ENCODE data around the gene EEF2K.

The EEF2K gene

DNA sequence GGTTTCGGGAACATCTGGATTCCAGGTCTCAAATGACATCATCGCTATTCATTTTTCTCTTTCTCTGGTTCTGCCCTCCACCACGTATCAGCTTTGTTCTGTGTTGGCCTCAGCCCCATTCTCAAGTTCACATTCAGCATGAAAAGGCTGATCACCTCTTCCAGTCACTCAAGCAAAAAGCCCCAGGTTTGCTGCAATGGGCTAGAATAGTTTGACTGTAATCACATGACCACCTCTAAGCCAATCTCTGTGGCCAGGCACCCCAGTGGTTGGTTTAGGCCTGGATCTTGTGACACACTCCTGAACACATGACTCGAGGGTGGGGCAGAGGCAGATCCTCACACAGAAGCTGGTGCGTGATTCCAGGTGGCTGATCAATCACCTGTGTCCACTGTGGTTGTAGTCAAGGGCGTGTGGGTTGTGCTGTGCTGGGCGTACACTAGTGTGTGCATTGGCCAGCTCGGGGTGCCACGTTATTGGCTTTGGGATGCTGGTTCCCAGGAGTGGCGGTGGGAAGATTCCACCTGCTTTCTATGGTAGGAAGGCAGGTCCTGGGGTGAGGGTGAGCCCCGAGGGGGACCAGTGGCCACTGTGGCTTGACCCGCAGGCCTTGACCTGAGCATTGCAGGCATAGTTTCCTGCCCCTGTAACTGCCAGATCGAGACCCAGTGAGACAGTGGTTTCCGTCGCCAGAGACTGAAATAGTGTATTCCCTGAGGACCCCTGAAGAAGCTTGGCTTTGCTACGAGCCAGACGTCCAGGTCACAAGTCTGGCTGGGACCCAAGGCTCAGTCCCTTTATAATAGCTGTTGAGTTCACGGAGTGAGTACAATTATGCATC is 12.0 kb downstream of the EEF2K start:
- Histone ChIP-seq H3K4me1 (ENCODE audit: control insufficient read depth, insufficient read depth, low read length) (peaks cover 23% of the 10 kb centered on the region), H3K9ac (ENCODE audit: low read length) (no peak overlapping the region), H3K9me3 (ENCODE audit: control insufficient read depth, low read length) (no peaks in the 10 kb centered on the region), H3K4me3 (ENCODE audit: low read length) (no peak overlapping the region), H3K27me3 (ENCODE audit: control insufficient read depth, insufficient read depth, low read length) (no peaks in the 10 kb centered on the region), H3K36me3 (ENCODE audit: control insufficient read depth, insufficient read depth, low read length) (no peaks in the 10 kb centered on the region)

DNA sequence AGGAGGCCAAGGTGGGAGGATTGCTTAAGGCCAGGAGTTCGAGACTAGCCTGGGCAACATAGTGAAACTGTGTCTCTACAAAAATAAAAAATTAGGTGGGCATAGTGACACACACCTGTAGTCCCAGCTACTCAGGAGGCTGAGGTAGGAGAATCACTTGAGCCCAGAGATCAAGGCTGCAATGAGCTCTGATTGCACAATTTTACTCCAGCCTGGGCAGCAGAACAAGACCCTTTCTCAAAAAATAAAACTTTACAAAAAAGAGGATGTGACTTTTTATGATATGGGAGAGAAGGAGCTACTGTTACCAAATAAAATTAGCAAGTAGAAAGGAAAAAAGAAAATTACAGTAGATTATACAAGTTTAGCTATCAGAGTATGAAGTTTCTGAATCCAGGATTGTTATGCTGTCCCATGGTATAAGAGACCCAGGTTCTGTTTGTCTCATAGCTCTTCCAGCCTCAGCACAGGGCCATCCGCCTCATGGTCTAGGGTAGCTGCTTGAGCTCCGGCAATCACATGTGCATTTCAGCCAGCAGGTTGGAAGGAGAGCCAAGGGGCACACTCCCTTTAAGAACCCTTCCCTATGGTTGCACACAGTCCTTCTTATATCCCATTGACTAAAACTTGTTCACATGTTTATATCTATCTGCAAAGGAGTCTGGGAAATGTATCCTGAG is 13.5 kb downstream of the EEF2K start:
- Histone ChIP-seq H3K4me1 (ENCODE audit: control insufficient read depth, insufficient read depth, low read length) (peaks cover 23% of the 10 kb centered on the region), H3K9me3 (ENCODE audit: control insufficient read depth, low read length) (no peaks in the 10 kb centered on the region), H3K9ac (ENCODE audit: low read length) (no peak overlapping the region), H3K4me3 (ENCODE audit: low read length) (no peak overlapping the region), H3K36me3 (ENCODE audit: control insufficient read depth, insufficient read depth, low read length) (no peaks in the 10 kb centered on the region), H3K27me3 (ENCODE audit: control insufficient read depth, insufficient read depth, low read length) (no peaks in the 10 kb centered on the region)

DNA sequence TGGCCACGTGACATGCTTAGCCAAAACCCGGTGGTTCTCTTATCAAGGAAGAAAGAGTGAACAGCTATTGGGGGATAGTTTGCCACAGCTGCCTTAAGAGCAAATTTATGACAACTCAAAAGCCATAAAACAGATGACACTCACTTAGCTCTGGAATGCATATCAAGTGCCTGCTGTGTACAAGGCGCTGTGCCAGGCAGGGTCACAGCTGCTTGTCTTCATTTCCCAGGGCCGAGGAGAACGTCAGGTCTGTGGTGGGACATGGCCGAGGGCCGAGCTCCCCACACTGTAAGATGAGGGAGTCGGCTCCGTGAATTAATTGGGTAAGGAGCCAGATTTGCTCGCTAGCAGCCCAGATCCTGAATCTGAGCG is 14.0 kb downstream of the EEF2K start:
- Histone ChIP-seq H3K27me3 (ENCODE audit: control insufficient read depth, insufficient read depth, low read length) (no peaks in the 10 kb centered on the region), H3K36me3 (ENCODE audit: control insufficient read depth, insufficient read depth, low read length) (no peaks in the 10 kb centered on the region), H3K9me3 (ENCODE audit: control insufficient read depth, low read length) (no peaks in the 10 kb centered on the region), H3K4me3 (ENCODE audit: low read length) (no peak overlapping the region), H3K9ac (ENCODE audit: low read length) (no peak overlapping the region), H3K4me1 (ENCODE audit: control insufficient read depth, insufficient read depth, low read length) (peaks cover 23% of the 10 kb centered on the region)

DNA sequence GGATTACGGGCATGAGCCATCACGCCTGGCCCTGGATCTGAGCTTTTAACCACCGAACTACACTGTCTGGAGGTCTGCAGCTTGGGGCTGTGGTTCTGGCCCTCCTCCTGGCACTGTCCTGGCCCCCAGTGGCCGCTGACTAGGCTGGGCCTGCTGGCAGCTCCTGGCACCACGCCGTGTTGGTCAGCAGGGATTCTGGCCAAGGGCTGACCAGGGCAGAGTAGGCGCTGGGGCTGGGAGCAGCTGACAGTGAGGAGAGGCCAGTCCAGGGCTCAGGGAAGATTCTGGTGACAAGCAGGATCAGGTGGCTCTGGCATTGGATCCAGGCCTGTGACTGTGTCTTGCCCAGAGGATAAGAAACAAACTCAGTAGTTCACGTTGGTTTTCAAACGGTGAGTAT is 14.6 kb downstream of the EEF2K start:
- H3K4me1 ChIP-seq (ENCODE audit: control insufficient read depth, insufficient read depth, low read length) = peaks cover 20% of the 10 kb centered on the region
- H3K36me3 ChIP-seq (ENCODE audit: control insufficient read depth, insufficient read depth, low read length) = no peaks in the 10 kb centered on the region
- no peaks in the 10 kb centered on the region for H3K27me3 ChIP-seq (ENCODE audit: control insufficient read depth, insufficient read depth, low read length)
- H3K9me3 ChIP-seq (ENCODE audit: control insufficient read depth, low read length) = no peaks in the 10 kb centered on the region
- H3K4me3 ChIP-seq (ENCODE audit: low read length) = no peak overlapping the region
- H3K9ac ChIP-seq (ENCODE audit: low read length) = no peak overlapping the region

DNA sequence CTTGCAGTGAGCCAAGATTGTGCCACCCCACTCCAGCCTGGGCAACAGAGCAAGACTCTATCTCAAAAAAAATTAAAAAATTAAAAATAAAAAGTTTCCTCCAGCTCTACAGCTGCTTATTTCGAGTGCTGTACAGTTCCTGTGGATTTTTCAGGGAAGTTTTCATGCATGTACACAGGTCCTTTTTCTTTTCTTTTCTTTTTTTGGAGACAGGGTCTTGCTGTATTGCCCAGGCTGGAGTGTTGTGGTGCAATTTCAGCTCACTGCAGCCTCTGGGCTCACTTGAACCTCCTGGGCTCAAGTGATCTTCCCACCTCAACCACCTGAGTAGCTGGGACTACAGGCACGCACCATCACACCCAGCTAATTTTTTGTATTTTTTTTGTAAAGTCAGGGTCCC is 15.9 kb downstream of the EEF2K start:
- Histone ChIP-seq H3K36me3 (ENCODE audit: control insufficient read depth, insufficient read depth, low read length) (no peaks in the 10 kb centered on the region), H3K4me3 (ENCODE audit: low read length) (no peak overlapping the region), H3K9ac (ENCODE audit: low read length) (no peak overlapping the region), H3K27me3 (ENCODE audit: control insufficient read depth, insufficient read depth, low read length) (no peaks in the 10 kb centered on the region), H3K4me1 (ENCODE audit: control insufficient read depth, insufficient read depth, low read length) (peaks cover 8% of the 10 kb centered on the region), H3K9me3 (ENCODE audit: control insufficient read depth, low read length) (no peaks in the 10 kb centered on the region)

DNA sequence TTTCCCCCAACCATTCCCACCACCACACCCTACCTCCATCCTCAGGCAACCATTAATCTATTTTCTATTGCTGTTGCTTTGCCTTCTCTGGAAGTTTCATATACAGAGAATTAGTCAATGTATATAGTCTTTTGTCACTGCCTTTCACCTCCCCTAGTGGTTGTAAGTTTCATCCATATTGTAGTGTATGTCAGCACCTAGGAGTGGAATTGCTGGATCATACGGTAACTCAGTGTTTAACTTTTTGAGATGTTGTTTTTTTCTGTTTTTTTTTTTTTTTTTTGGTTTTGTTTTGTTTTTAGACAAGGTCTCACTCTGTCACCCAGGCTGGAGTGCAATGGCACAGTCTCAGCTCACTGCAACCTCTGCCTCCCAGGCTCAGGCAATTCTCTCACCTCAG is 16.9 kb downstream of the EEF2K start:
- H3K9ac ChIP-seq (ENCODE audit: low read length) = no peak overlapping the region
- peaks cover 4% of the 10 kb centered on the region for H3K4me1 ChIP-seq (ENCODE audit: control insufficient read depth, insufficient read depth, low read length)
- H3K9me3 ChIP-seq (ENCODE audit: control insufficient read depth, low read length) = no peaks in the 10 kb centered on the region
- no peaks in the 10 kb centered on the region for H3K36me3 ChIP-seq (ENCODE audit: control insufficient read depth, insufficient read depth, low read length)
- no peak overlapping the region for H3K4me3 ChIP-seq (ENCODE audit: low read length)
- no peaks in the 10 kb centered on the region for H3K27me3 ChIP-seq (ENCODE audit: control insufficient read depth, insufficient read depth, low read length)

DNA sequence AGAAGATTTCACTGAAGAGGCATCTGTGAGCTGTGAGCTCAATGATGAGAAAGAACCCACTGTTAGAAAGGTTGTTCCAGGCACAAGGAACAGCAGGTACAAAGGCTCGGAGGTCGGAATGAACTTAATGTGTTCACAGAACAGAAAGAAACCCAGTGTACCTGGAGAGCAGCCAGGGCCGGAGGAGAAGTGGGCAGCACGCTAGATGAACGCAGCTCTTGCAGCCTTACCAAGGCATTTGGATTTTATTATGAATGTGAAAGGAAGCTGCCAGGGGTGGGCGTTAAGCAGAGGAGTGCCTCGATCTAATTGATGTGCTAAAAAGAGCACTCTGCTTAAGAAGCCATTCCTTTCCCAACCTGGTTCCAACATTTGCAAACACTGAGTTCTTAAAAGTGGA is 19.0 kb downstream of the EEF2K start:
- Histone ChIP-seq H3K9ac (ENCODE audit: low read length) (no peak overlapping the region), H3K27me3 (ENCODE audit: control insufficient read depth, insufficient read depth, low read length) (no peaks in the 10 kb centered on the region), H3K4me1 (ENCODE audit: control insufficient read depth, insufficient read depth, low read length) (no peaks in the 10 kb centered on the region), H3K36me3 (ENCODE audit: control insufficient read depth, insufficient read depth, low read length) (peaks cover 2% of the 10 kb centered on the region), H3K4me3 (ENCODE audit: low read length) (no peak overlapping the region), H3K9me3 (ENCODE audit: control insufficient read depth, low read length) (no peaks in the 10 kb centered on the region)

DNA sequence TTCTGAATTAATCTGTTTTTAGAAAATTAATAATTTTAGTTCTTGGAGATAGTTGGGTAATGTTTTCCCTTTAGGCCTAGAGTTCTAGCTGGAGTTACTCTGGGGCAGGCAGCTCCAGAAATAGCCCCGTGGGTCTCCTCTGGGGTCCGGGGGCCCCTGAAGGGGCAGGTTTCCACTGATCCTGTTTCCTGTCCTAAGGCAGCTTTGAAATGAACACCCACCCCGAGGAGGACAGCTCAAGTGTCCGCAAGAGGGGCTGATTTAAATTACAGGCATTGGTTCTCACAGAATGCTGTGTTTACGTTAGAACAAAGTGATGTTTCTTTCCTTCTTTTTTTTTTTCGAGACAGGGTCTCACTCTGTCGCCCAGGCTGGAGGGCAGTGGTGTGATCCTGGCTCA is 23.8 kb downstream of the EEF2K start:
- Histone ChIP-seq H3K27me3 (ENCODE audit: control insufficient read depth, insufficient read depth, low read length) (no peaks in the 10 kb centered on the region), H3K9me3 (ENCODE audit: control insufficient read depth, low read length) (no peaks in the 10 kb centered on the region), H3K4me3 (ENCODE audit: low read length) (no peak overlapping the region), H3K36me3 (ENCODE audit: control insufficient read depth, insufficient read depth, low read length) (peaks cover 4% of the 10 kb centered on the region), H3K9ac (ENCODE audit: low read length) (no peak overlapping the region), H3K4me1 (ENCODE audit: control insufficient read depth, insufficient read depth, low read length) (peaks cover 24% of the 10 kb centered on the region)

DNA sequence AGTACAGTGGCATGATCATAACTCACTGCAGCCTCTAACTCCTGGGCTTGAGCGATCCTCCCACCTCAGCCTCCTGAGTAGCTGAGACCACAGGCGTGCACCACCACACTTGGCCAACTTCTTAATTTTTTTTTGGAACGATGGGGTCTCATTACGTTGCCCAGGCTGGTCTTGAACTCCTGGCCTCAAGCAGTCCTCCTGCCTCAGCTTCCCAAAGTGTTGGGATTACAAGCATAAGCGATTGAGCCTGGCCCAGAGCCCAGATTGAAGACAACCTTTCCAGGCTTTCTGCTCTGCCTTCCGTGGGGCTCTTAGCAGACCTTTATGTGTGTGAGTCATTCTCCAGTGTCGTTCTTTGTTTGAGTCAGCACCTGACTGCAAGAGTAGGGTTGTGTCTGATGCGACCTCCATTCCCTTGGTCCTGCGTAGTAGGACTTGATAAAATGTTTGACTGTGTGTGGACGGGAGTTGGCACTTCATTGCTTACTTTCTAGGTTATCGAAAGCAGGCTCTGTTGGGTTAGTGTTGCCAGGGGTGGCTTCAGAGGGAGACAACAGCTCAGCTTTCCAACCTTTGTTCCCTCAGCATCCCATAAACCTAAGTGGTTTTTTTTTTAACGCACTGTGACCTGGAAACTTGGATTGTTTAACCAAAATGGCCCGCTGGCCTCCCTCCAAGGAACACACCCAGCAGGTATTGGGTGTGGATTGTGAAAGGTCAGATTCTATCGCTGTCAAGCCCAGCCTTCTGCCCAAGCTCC is 26.4 kb downstream of the EEF2K start:
- Histone ChIP-seq H3K4me3 (ENCODE audit: low read length) (no peak overlapping the region), H3K36me3 (ENCODE audit: control insufficient read depth, insufficient read depth, low read length) (peaks cover 4% of the 10 kb centered on the region), H3K4me1 (ENCODE audit: control insufficient read depth, insufficient read depth, low read length) (peaks cover 33% of the 10 kb centered on the region), H3K9ac (ENCODE audit: low read length) (peak overlapping the region; percentile 16), H3K9me3 (ENCODE audit: control insufficient read depth, low read length) (no peaks in the 10 kb centered on the region), H3K27me3 (ENCODE audit: control insufficient read depth, insufficient read depth, low read length) (no peaks in the 10 kb centered on the region)

DNA sequence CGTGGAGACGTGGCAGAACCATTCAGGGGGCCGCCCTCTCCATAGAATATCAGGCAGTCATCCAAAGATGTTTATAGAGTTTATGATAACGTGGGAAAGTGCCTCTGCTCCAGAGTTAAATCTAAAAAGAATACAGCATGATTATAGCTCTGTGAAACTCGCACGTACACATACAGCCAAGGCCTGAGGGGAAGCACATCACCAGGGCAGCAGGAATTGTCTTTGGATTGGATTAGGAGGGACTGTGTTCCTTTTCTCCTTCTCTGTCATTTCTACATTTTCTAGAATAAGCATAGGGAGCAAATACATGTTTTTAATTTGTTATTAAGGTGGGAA is 26.9 kb downstream of the EEF2K start:
- Histone ChIP-seq H3K9me3 (ENCODE audit: control insufficient read depth, low read length) (no peaks in the 10 kb centered on the region), H3K27me3 (ENCODE audit: control insufficient read depth, insufficient read depth, low read length) (no peaks in the 10 kb centered on the region), H3K9ac (ENCODE audit: low read length) (peak overlapping the region; percentile 60), H3K36me3 (ENCODE audit: control insufficient read depth, insufficient read depth, low read length) (peaks cover 4% of the 10 kb centered on the region), H3K4me1 (ENCODE audit: control insufficient read depth, insufficient read depth, low read length) (peaks cover 33% of the 10 kb centered on the region), H3K4me3 (ENCODE audit: low read length) (no peak overlapping the region)

DNA sequence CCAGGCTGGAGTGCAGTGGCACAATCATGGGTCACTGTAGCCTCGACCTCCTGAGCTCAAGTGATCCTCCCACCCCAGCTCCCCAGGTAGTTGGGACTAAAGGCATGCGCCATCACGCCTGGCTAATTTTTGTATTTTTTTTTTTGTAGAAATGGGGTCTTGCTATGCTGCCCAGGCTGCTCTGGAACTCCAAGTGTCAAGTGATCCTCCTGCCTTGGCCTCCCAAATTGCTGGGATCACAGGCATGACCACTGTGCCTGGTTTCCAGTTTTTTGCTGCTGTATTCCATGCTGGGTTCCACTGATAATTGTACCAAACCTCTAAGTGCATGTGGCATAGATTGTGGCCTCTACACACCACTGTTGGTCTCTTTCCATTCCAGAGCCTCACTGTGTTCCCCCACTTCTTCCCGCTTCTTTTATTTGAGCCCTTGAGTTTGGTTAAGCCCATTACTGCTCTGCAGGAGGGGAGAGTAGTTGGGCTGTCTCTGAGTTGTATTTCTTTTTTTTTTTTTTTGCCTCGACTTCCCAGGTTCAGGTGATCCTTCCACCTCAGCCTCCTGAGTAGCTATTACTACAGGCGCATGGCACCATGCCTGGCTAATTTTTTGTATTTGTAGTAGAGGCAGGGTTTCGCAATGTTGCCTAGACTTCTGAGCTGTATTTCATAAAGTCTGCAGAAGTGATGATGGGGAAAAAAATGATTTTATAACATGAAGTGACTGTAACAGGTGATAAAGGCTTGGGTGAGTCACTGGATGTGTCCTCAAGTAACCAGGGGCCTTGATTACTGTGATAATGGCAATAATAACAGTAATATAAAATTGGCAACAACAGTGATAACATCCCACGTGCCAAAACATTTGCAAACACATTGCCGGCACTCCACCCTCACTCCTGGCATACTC is 30.0 kb downstream of the EEF2K start:
- Histone ChIP-seq H3K9me3 (ENCODE audit: control insufficient read depth, low read length) (no peaks in the 10 kb centered on the region), H3K4me3 (ENCODE audit: low read length) (no peak overlapping the region), H3K4me1 (ENCODE audit: control insufficient read depth, insufficient read depth, low read length) (peaks cover 38% of the 10 kb centered on the region), H3K27me3 (ENCODE audit: control insufficient read depth, insufficient read depth, low read length) (no peaks in the 10 kb centered on the region), H3K9ac (ENCODE audit: low read length) (no peak overlapping the region), H3K36me3 (ENCODE audit: control insufficient read depth, insufficient read depth, low read length) (no peaks in the 10 kb centered on the region)

Measured in mucosa of stomach (tissue), 1 donor.